ENCODE measurements around the gene TMEM170A. TPM values are rescaled to one million over a fixed set of nuclear protein-coding genes. Genes with fewer than 3 reads are reported as not detected.

TMEM170A gene
- total RNA-seq, 2 donors from 2014 or later = 21.5 to 35.9 TPM

GRCh38 chr16:75398333-75398732 lies 66.2 kb downstream of the TMEM170A start:
- Histone ChIP-seq H3K27me3 (replicated peaks; ENCODE audit: insufficient read depth) (no peaks in the 10 kb centered on the region), H3K36me3 (no peaks in the 10 kb centered on the region), H3K9me3 (no peaks in the 10 kb centered on the region), H3K4me3 (no peak overlapping the region), H3K4me1 (replicated peaks) (peaks cover 6% of the 10 kb centered on the region), H3K27ac (no peak overlapping the region)
- WGBS = 45% methylated on average over 1 of the region's 1 CpG
- intact Hi-C loops (cut with DNase I) = no loop called here
- no peak for DNase-seq (ENCODE audit: low spot score)
- TF ChIP-seq POLR2A (IDR thresholded peaks at IDR 0.05) = no peak
- TF ChIP-seq POLR2AphosphoS5 (IDR thresholded peaks at IDR 0.05) = no peak
- TF ChIP-seq, protein P1, sequence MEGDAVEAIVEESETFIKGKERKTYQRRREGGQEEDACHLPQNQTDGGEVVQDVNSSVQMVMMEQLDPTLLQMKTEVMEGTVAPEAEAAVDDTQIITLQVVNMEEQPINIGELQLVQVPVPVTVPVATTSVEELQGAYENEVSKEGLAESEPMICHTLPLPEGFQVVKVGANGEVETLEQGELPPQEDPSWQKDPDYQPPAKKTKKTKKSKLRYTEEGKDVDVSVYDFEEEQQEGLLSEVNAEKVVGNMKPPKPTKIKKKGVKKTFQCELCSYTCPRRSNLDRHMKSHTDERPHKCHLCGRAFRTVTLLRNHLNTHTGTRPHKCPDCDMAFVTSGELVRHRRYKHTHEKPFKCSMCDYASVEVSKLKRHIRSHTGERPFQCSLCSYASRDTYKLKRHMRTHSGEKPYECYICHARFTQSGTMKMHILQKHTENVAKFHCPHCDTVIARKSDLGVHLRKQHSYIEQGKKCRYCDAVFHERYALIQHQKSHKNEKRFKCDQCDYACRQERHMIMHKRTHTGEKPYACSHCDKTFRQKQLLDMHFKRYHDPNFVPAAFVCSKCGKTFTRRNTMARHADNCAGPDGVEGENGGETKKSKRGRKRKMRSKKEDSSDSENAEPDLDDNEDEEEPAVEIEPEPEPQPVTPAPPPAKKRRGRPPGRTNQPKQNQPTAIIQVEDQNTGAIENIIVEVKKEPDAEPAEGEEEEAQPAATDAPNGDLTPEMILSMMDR (IDR thresholded peaks at IDR 0.05) = no peak

GRCh38 chr16:75394941-75395340 lies 69.5 kb downstream of the TMEM170A start:
- 73% methylated on average over 5 of the region's 5 CpGs for WGBS
- no peaks in the 10 kb centered on the region for H3K36me3 ChIP-seq
- intact Hi-C loops (cut with DNase I) = loop anchor here (5.0 kb wide), 1 partner anchor 243 kb away; no protein-coding TSS in a partner anchor

More at GRCh38 chr16:75394941-75395340, 69.5 kb downstream of the TMEM170A start:
- DNase-seq (ENCODE audit: low spot score) = no peak
- no peak for TF ChIP-seq POLR2AphosphoS5 (IDR thresholded peaks at IDR 0.05)
- Histone ChIP-seq H3K27ac (no peak overlapping the region), H3K4me1 (replicated peaks) (no peaks in the 10 kb centered on the region), H3K27me3 (replicated peaks; ENCODE audit: insufficient read depth) (no peaks in the 10 kb centered on the region), H3K4me3 (no peak overlapping the region), H3K9me3 (no peaks in the 10 kb centered on the region)

Small RNA genes lying within 50 kb of the gene (small RNA-seq; reads per million reads assigned to genes)
- gene RF00598 = 0 reads per million in 2 donors

Other genes with a start within 250 kb of the TMEM170A start
- 1 to 10 TPM in 1 of 2 donors, not detected in 1; 7.0 TPM for gene CTRB1, start 245.7 kb downstream of the TMEM170A start, total RNA-seq
- gene BCAR1, start 213.1 kb downstream of the TMEM170A start, total RNA-seq = 100 to 1,000 TPM in 1 of 2 donors, 10 to 100 TPM in 1; 51.1 to 181 TPM
- 100 to 1,000 TPM in 1 of 2 donors, 10 to 100 TPM in 1; 67.9 to 101 TPM for gene CFDP1, start 31.2 kb downstream of the TMEM170A start, total RNA-seq
- gene CHST6, start 30.8 kb upstream of the TMEM170A start, total RNA-seq = 1 to 10 TPM in 1 of 2 donors, under 1 TPM in 1; 0.23 to 9.5 TPM
- gene CHST5, start 71.4 kb upstream of the TMEM170A start, total RNA-seq = under 1 TPM in 1 of 2 donors, not detected in 1; 0.23 TPM
- 10 to 100 TPM in 1 of 2 donors, 1 to 10 TPM in 1; 7.7 to 17.2 TPM for gene TMEM231, start 91.6 kb upstream of the TMEM170A start, total RNA-seq
- 100 to 1,000 TPM; 107 to 169 TPM for gene GABARAPL2, start 101.7 kb upstream of the TMEM170A start, total RNA-seq
- 10 to 100 TPM; 49.1 to 66.0 TPM for gene ADAT1, start 158.6 kb upstream of the TMEM170A start, total RNA-seq
- 100 to 1,000 TPM in 1 of 2 donors, 10 to 100 TPM in 1; 89.4 to 145 TPM for gene KARS1, start 183.0 kb upstream of the TMEM170A start, total RNA-seq
- 100 to 1,000 TPM in 1 of 2 donors, 10 to 100 TPM in 1; 89.7 to 116 TPM for gene TERF2IP, start 183.1 kb upstream of the TMEM170A start, total RNA-seq
- not detected for gene CPHXL2, start 212.3 kb upstream of the TMEM170A start, total RNA-seq
- gene DUXB, start 236.8 kb upstream of the TMEM170A start, total RNA-seq = not detected

All from prostate gland (tissue), 2 donors.